Right ventricle myocardium inferior (tissue), 1 donor: Measurements from ENCODE around the gene GPC5. TPM values are rescaled to one million over a fixed set of nuclear protein-coding genes. Genes with fewer than 3 reads are reported as not detected.
"Not testable (repeated sequence)": the region's sequence is repeated elsewhere in the genome, so short reads cannot be mapped to it uniquely, and the experiment has no call there.

Source experiments
- ATAC-seq: fragments of 200-7000 bp; cut with Tn5 transposase; one replicate; pipeline ENCODE4 v1.9.1; 2020; ENCODE audit warnings: mild to moderate bottlenecking, moderate library complexity
- DNase-seq: peaks from one replicate; pipeline ENCODE4 v3.0.0; 2021; ENCODE audit errors: missing footprints
- intact Hi-C: fragments of 100-400 bp; cut with DNase I; formaldehyde crosslinking; loops from one replicate; pipeline ENCODE4 v1.11.0; 2022
- total RNA-seq: library from RNA; stranded (reverse); fragmentation: NEBNext Ultra II Directional; extraction: Animal tissue kit (Norgen Biotek cat#: 25700); gene quantifications from one replicate; pipeline ENCODE4 v1.2.1, GENCODE V29; 2021
- donor health status: DM: no; HTN: yes; CAD: no; lungs with severe emphysema.

The GPC5 gene
- total RNA-seq, 1 donor from 2014 or later = 1.8 TPM

- ATAC-seq = no peak
- no peak for DNase-seq
- intact Hi-C loops = no loop called here
Observed at GRCh38 chr13:91845612-91846011, 447.2 kb downstream of the GPC5 start.

GRCh38 chr13:91863699-91864098, 465.3 kb downstream of the GPC5 start:
- DNase-seq (no peak), ATAC-seq (no peak)
- intact Hi-C loops = no loop called here

GRCh38 chr13:91868351-91868750, 469.9 kb downstream of the GPC5 start:
- intact Hi-C loops = no loop called here
- no peak for DNase-seq
- ATAC-seq = no peak

GRCh38 chr13:91878491-91878890, 480.1 kb downstream of the GPC5 start:
- intact Hi-C loops = no loop called here

GRCh38 chr13:91879360-91879759, 480.9 kb downstream of the GPC5 start:
- intact Hi-C loops = no loop called here
- no peak for ATAC-seq
- no peak for DNase-seq

More at GRCh38 chr13:91878491-91878890, 480.1 kb downstream of the GPC5 start:
- DNase-seq = no peak
- no peak for ATAC-seq

- DNase-seq (no peak), ATAC-seq (no peak)
- intact Hi-C loops = no loop called here
Observed at GRCh38 chr13:91882918-91883317, 484.5 kb downstream of the GPC5 start.

- no peak for ATAC-seq
- intact Hi-C loops = no loop called here
- no peak for DNase-seq
Observed at GRCh38 chr13:91889641-91890040, 491.2 kb downstream of the GPC5 start.

- intact Hi-C loops = no loop called here
- DNase-seq (no peak), ATAC-seq (no peak)
Observed at GRCh38 chr13:91891141-91891540, 492.7 kb downstream of the GPC5 start.

- no peak for ATAC-seq
- DNase-seq = no peak
- intact Hi-C loops = no loop called here
Observed at GRCh38 chr13:91893040-91893439, 494.6 kb downstream of the GPC5 start.

GRCh38 chr13:91894316-91894715, 495.9 kb downstream of the GPC5 start:
- intact Hi-C loops = no loop called here

GRCh38 chr13:91896547-91896946, 498.1 kb downstream of the GPC5 start:
- ATAC-seq (no peak), DNase-seq (no peak)
- intact Hi-C loops = no loop called here

More at GRCh38 chr13:91894316-91894715, 495.9 kb downstream of the GPC5 start:
- ATAC-seq (no peak), DNase-seq (no peak)

GRCh38 chr13:91898986-91899385, 500.6 kb downstream of the GPC5 start:
- ATAC-seq, intact Hi-C loops, DNase-seq: not testable (repeated sequence)

- intact Hi-C loops = no loop called here
- DNase-seq (no peak), ATAC-seq (no peak)
Observed at GRCh38 chr13:91902291-91902690, 503.9 kb downstream of the GPC5 start.

GRCh38 chr13:91904005-91904404, 505.6 kb downstream of the GPC5 start:
- DNase-seq (no peak), ATAC-seq (no peak)
- intact Hi-C loops = no loop called here

GRCh38 chr13:91904597-91904996, 506.2 kb downstream of the GPC5 start:
- ATAC-seq (no peak), DNase-seq (no peak)
- intact Hi-C loops = no loop called here

GRCh38 chr13:91907398-91907797, 509.0 kb downstream of the GPC5 start:
- no peak for DNase-seq
- ATAC-seq = no peak
- intact Hi-C loops = no loop called here

- intact Hi-C loops = no loop called here
- ATAC-seq (no peak), DNase-seq (no peak)
Observed at GRCh38 chr13:91909617-91910016, 511.2 kb downstream of the GPC5 start.

- intact Hi-C loops = no loop called here
- ATAC-seq (no peak), DNase-seq (no peak)
Observed at GRCh38 chr13:91922969-91923592, 524.7 kb downstream of the GPC5 start.

- DNase-seq = no peak
- no peak for ATAC-seq
- intact Hi-C loops = no loop called here
Observed at GRCh38 chr13:91930687-91931086, 532.3 kb downstream of the GPC5 start.

- intact Hi-C loops = no loop called here
- no peak for ATAC-seq
Observed at GRCh38 chr13:91934354-91934753, 535.9 kb downstream of the GPC5 start.

GRCh38 chr13:91946498-91947070, 548.2 kb downstream of the GPC5 start:
- ATAC-seq = no peak
- intact Hi-C loops = no loop called here
- DNase-seq = no peak

More at GRCh38 chr13:91934354-91934753, 535.9 kb downstream of the GPC5 start:
- no peak for DNase-seq
